Osteocyte (in vitro differentiated cells): ENCODE data around the gene ABCC8. TPM values are rescaled to one million over a fixed set of nuclear protein-coding genes. Genes with fewer than 3 reads are reported as not detected.

Experiments used
- DNase-seq: peaks from one replicate; pipeline ENCODE4 v3.0.0; 2021; ENCODE audit warnings: mixed read lengths; ENCODE audit not compliant: unreplicated experiment; ENCODE audit errors: extremely low spot score
- H3K27ac Mint-ChIP-seq: one replicate; pipeline ENCODE4 v1.8.0; 2021; ENCODE audit warnings: mild to moderate bottlenecking, mixed read lengths; ENCODE audit not compliant: unreplicated experiment
- H3K27me3 Mint-ChIP-seq: one replicate; pipeline ENCODE4 v1.8.0; 2021; ENCODE audit warnings: mixed read lengths; ENCODE audit not compliant: unreplicated experiment
- H3K36me3 Mint-ChIP-seq: one replicate; pipeline ENCODE4 v1.8.0; 2021; ENCODE audit warnings: mixed read lengths; ENCODE audit not compliant: unreplicated experiment
- H3K4me1 Mint-ChIP-seq: one replicate; pipeline ENCODE4 v1.8.0; 2021; ENCODE audit warnings: mixed read lengths; ENCODE audit not compliant: unreplicated experiment
- H3K4me3 Mint-ChIP-seq: one replicate; pipeline ENCODE4 v1.8.0; 2021; ENCODE audit warnings: mild to moderate bottlenecking, moderate library complexity, mixed read lengths; ENCODE audit not compliant: unreplicated experiment
- H3K9me3 Mint-ChIP-seq: one replicate; pipeline ENCODE4 v1.8.0; 2021; ENCODE audit warnings: mixed read lengths; ENCODE audit not compliant: unreplicated experiment
- total RNA-seq: library from RNA; stranded (reverse); gene quantifications from 2 replicates; pipeline ENCODE4 v1.2.1, GENCODE V29; 2021
- TF ChIP-seq, protein P1 (sequence below): fragments of 200-600 bp; sonication (generic); IDR thresholded peaks from 2 replicates; pipeline ENCODE4 v1.5.0; 2021; ENCODE audit warnings: antibody characterized with exemption, mild to moderate bottlenecking, moderate library complexity

ABCC8 gene
- total RNA-seq, 1 donor from 2014 or later = not detected

- no peak for DNase-seq
- Mint-ChIP-seq H3K9me3 (no peaks in the 10 kb centered on the region), H3K4me1 (peaks cover 2% of the 10 kb centered on the region), H3K27ac (no peak overlapping the region), H3K4me3 (no peak overlapping the region), H3K36me3 (no peaks in the 10 kb centered on the region), H3K27me3 (peaks cover 33% of the 10 kb centered on the region)
- TF ChIP-seq, protein P1, sequence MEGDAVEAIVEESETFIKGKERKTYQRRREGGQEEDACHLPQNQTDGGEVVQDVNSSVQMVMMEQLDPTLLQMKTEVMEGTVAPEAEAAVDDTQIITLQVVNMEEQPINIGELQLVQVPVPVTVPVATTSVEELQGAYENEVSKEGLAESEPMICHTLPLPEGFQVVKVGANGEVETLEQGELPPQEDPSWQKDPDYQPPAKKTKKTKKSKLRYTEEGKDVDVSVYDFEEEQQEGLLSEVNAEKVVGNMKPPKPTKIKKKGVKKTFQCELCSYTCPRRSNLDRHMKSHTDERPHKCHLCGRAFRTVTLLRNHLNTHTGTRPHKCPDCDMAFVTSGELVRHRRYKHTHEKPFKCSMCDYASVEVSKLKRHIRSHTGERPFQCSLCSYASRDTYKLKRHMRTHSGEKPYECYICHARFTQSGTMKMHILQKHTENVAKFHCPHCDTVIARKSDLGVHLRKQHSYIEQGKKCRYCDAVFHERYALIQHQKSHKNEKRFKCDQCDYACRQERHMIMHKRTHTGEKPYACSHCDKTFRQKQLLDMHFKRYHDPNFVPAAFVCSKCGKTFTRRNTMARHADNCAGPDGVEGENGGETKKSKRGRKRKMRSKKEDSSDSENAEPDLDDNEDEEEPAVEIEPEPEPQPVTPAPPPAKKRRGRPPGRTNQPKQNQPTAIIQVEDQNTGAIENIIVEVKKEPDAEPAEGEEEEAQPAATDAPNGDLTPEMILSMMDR = no peak
Measured at GRCh38 chr11:17510507-17511206, 34.0 kb upstream of the ABCC8 start.

GRCh38 chr11:17508791-17509190 is 32.1 kb upstream of the ABCC8 start:
- H3K27me3 Mint-ChIP-seq = peaks cover 25% of the 10 kb centered on the region
- H3K27ac Mint-ChIP-seq = no peak overlapping the region
- H3K4me1 Mint-ChIP-seq = peaks cover 2% of the 10 kb centered on the region
- TF ChIP-seq, protein P1 = no peak
- H3K36me3 Mint-ChIP-seq = no peaks in the 10 kb centered on the region
- no peaks in the 10 kb centered on the region for H3K9me3 Mint-ChIP-seq
- no peak for DNase-seq
- no peak overlapping the region for H3K4me3 Mint-ChIP-seq

DNA sequence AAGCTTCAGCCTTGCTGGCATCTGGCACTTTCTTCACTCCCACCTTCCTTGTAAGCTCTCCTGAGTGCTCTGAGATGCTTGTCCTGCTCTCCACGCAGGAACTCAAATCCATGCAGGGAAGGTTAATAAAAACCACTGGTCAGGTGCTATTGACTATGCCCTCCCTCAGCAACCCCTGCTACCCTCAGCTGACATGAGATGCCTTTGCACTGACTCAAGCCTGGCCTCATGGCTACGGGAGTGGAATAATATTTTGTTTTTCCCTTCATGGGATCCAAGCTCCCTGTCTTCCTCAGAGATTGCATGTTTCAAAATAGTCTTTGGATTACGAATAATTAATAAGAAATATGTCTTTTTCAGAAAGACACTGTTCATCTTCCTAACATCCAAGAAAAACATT is 31.7 kb upstream of the ABCC8 start:
- no peaks in the 10 kb centered on the region for H3K9me3 Mint-ChIP-seq
- no peak for DNase-seq
- H3K27me3 Mint-ChIP-seq = peaks cover 21% of the 10 kb centered on the region
- TF ChIP-seq, protein P1 = no peak
- no peak overlapping the region for H3K4me3 Mint-ChIP-seq
- no peak overlapping the region for H3K27ac Mint-ChIP-seq
- H3K36me3 Mint-ChIP-seq = no peaks in the 10 kb centered on the region
- H3K4me1 Mint-ChIP-seq = peaks cover 2% of the 10 kb centered on the region

DNA sequence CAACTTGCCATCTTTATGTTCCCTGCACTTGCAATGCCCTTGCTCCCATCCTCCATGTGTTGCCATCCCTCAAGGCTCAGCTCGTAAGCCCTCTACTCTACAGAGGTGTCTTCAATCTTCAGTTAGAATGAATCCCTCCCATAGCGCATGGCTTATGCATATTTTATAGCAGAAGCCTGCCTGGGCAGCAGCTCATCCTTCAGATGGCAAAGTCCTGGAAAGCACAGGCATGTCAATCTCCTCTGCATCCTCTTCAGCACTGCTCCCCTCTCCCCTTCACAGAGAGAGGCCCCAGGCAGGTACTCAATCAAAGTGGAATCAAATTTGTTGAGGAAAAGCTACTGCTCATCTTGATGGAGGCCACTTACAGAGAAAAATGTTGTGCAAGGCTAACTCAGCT is 31.1 kb upstream of the ABCC8 start:
- Mint-ChIP-seq H3K9me3 (no peaks in the 10 kb centered on the region), H3K27ac (no peak overlapping the region), H3K4me3 (no peak overlapping the region), H3K27me3 (peaks cover 18% of the 10 kb centered on the region), H3K4me1 (peaks cover 2% of the 10 kb centered on the region), H3K36me3 (no peaks in the 10 kb centered on the region)
- TF ChIP-seq, protein P1 = no peak
- DNase-seq = no peak

- no peak overlapping the region for H3K27ac Mint-ChIP-seq
- TF ChIP-seq, protein P1 = no peak
- peaks cover 2% of the 10 kb centered on the region for H3K4me1 Mint-ChIP-seq
- no peak for DNase-seq
- no peak overlapping the region for H3K4me3 Mint-ChIP-seq
- H3K9me3 Mint-ChIP-seq = no peaks in the 10 kb centered on the region
- H3K36me3 Mint-ChIP-seq = no peaks in the 10 kb centered on the region
- peaks cover 14% of the 10 kb centered on the region for H3K27me3 Mint-ChIP-seq
Measured at GRCh38 chr11:17506942-17507341, 30.3 kb upstream of the ABCC8 start.
